GM12878 (cell line): ENCODE results near the gene ZFTA. TPM values are rescaled to one million over a fixed set of nuclear protein-coding genes. Genes with fewer than 3 reads are reported as not detected.

Experiments used
- ATAC-seq: fragments of 200-7000 bp; cut with Tn5 transposase; 3 replicates; pipeline ENCODE4 v1.9.1; 2020; ENCODE audit warnings: mild to moderate bottlenecking, moderate library complexity
- BruUV-seq: library from RNA; stranded (reverse); fragments of 400-500 nt; replicated peaks from 2 replicates; lab custom pipeline; 2021; lab: Mats Ljungman, UMichigan
- CTCF ChIA-PET: fragments of 300-600 bp; sonication (Branson Sonifier 250); formaldehyde crosslinking; extraction: SDS; loops from one replicate; lab custom pipeline; 2021; ENCODE audit warnings: inconsistent platforms; lab: Yijun Ruan, JAX
- POLR2A ChIA-PET: fragments of 350-600 bp; formaldehyde crosslinking; extraction: SDS; loops from one replicate; lab custom pipeline; 2021; ENCODE audit warnings: inconsistent platforms; lab: Charles Lee
- RAD21 ChIA-PET: fragments of 300-600 bp; sonication (Branson Sonifier 250); formaldehyde crosslinking; loops from one replicate; lab custom pipeline; 2023; ENCODE audit warnings: antibody characterized with exemption; ENCODE audit not compliant: unreplicated experiment; lab: Charles Lee
- SMC1A ChIA-PET: fragments of 300-600 bp; sonication (Branson Sonifier 250); formaldehyde crosslinking; loops from one replicate; lab custom pipeline; 2023; ENCODE audit not compliant: unreplicated experiment, uncharacterized antibody; lab: Charles Lee
- DNase-seq: peaks from one replicate; pipeline ENCODE4 v3.0.0-alpha.2; 2011; ENCODE audit warnings: low read depth, low spot score
- FAIRE-seq: peaks from 3 replicates; lab custom pipeline; 2011; peaks lifted over from hg19 to GRCh38; lab: Jason Lieb, UNC
- H2AFZ ChIP-seq: 2 replicates; pipeline ENCODE4 v1.6.0; 2011; ENCODE audit warnings: low read depth, low read length, control low read depth; ENCODE audit not compliant: control insufficient read depth
- H3K27ac ChIP-seq: 2 replicates; pipeline ENCODE4 v1.5.1; 2011; ENCODE audit warnings: control low read depth; ENCODE audit not compliant: control insufficient read depth, insufficient read depth
- H3K27me3 ChIP-seq, 2 experiments: replicated peaks in 1 of 2; 2 replicates each; pipeline versions ENCODE4 v1.6.0 to v1.6.1; 2011; ENCODE audit warnings: low read length in 1 of 2; ENCODE audit not compliant: control insufficient read depth in 2 of 2, insufficient read depth in 2 of 2
- H3K36me3 ChIP-seq, 2 experiments: 2 replicates each; pipeline ENCODE4 v1.5.1; 2011; ENCODE audit warnings: low read length in 1 of 2; ENCODE audit not compliant: control insufficient read depth in 2 of 2, insufficient read depth in 2 of 2
- H3K4me1 ChIP-seq: 2 replicates; pipeline ENCODE4 v1.6.1; 2011; ENCODE audit warnings: mild to moderate bottlenecking, low read length, moderate library complexity, mixed read lengths; ENCODE audit not compliant: control insufficient read depth, insufficient read depth
- H3K4me2 ChIP-seq: 2 replicates; pipeline ENCODE4 v1.6.0; 2011; ENCODE audit warnings: control low read depth; ENCODE audit not compliant: control insufficient read depth, insufficient read depth
- H3K4me3 ChIP-seq: fragments of 200-600 bp; sonication (generic); 2 replicates; pipeline ENCODE4 v1.5.1; 2016
- H3K79me2 ChIP-seq: 2 replicates; pipeline ENCODE4 v1.6.0; 2011; ENCODE audit warnings: low read length; ENCODE audit not compliant: control insufficient read depth, insufficient read depth
- H3K9ac ChIP-seq: 2 replicates; pipeline ENCODE4 v1.8.0; 2011; ENCODE audit warnings: low read length, control low read depth, mixed read lengths; ENCODE audit not compliant: control insufficient read depth, insufficient read depth
- H3K9me3 ChIP-seq: replicated peaks from 3 replicates; pipeline ENCODE4 v1.5.1; 2011; ENCODE audit warnings: mild to moderate bottlenecking, low read length; ENCODE audit not compliant: control insufficient read depth, insufficient read depth
- H4K20me1 ChIP-seq: 2 replicates; pipeline ENCODE4 v1.6.0; 2011; ENCODE audit not compliant: control insufficient read depth, insufficient read depth
- E2F4 ChIP-seq: IDR thresholded peaks from 2 replicates; pipeline ENCODE4 v1.6.1; 2012; ENCODE audit warnings: low read depth, low read length, improper control_type of control experiment
- IRF4 ChIP-seq: IDR thresholded peaks from 2 replicates; pipeline ENCODE4 v1.6.1; 2011; ENCODE audit warnings: low read depth, low read length
- POLR2AphosphoS5 ChIP-seq: IDR thresholded peaks from 2 replicates; pipeline ENCODE4 v1.6.1; 2011; ENCODE audit warnings: mild to moderate bottlenecking, low read length, inconsistent platforms
- POU2F2 ChIP-seq: IDR thresholded peaks from 3 replicates; pipeline ENCODE4 v1.6.1; 2011; ENCODE audit warnings: low read depth, mild to moderate bottlenecking, low read length, borderline replicate concordance
- SUZ12 ChIP-seq: fragments of 200-600 bp; sonication (generic); IDR thresholded peaks from one replicate; pipeline ENCODE4 v1.6.1; 2018; ENCODE audit warnings: antibody characterized with exemption, mild to moderate bottlenecking; ENCODE audit not compliant: unreplicated experiment
- WGBS: methylation state at CpG from one replicate; pipeline ENCODE4 v1.1.6; 2016; ENCODE audit warnings: low lambda C conversion rate; ENCODE audit not compliant: insufficient replicate concordance, insufficient coverage; ENCODE audit errors: missing lambda C conversion rate; 5-methylcytosine and 5-hydroxymethylcytosine counted together
- in situ Hi-C: fragments of 300-500 bp; cut with MboI; formaldehyde crosslinking; loops from 9 replicates; pipeline ENCODE4 v1.14.3; 2018; ENCODE audit warnings: mixed read lengths
- intact Hi-C: fragments of 100-400 bp; cut with micrococcal nuclease; formaldehyde crosslinking; loops from one replicate; pipeline ENCODE4 v1.14.2; 2022; ENCODE audit not compliant: unreplicated experiment
- polyA plus RNA-seq, 11 experiments: library from polyadenylated mRNA; depleted of rRNA in 4 of 11; unstranded in 6 of 11; stranded (reverse) in 5 of 11; fragments of >200 nt; fragmentation: Nextera tagmentation in 4 of 11; fragmentation: Illumina TruSeq in 1 of 11; extraction: Ambion mirVana in 4 of 11; extraction: Trizol in 1 of 11; gene quantifications; 1 replicate in 1 of 11; 2 replicates in 10 of 11; pipeline versions ENCODE4 v1.2.1 to v1.2.3, GENCODE V29; 2011 to 2016; ENCODE audit warnings: inconsistent platforms in 2 of 11, missing spikeins in 2 of 11, low read depth in 1 of 11
- total RNA-seq, 4 experiments: library from RNA; depleted of rRNA in 3 of 4; stranded (reverse); fragments of >200 nt in 3 of 4; fragmentation: Illumina TruSeq in 1 of 4; extraction: Trizol in 1 of 4; gene quantifications; 2 replicates each; pipeline versions ENCODE4 v1.2.1 to v1.2.3, GENCODE V29; 2013 to 2021
- TF ChIP-seq, protein P1 (sequence below): fragments of 450-650 bp; formaldehyde crosslinking; IDR thresholded peaks from 2 replicates; pipeline ENCODE4 v1.5.0; 2022; ENCODE audit warnings: mild to moderate bottlenecking, missing genetic modification characterization

ZFTA gene
- total and polyA plus RNA-seq, 10 of the 15 experiments (the other 5 are each of a cell fraction or from before 2014, with no cell fraction given): 0.39 to 7.9 (median 2.2) TPM

- TF ChIP-seq, protein P1, sequence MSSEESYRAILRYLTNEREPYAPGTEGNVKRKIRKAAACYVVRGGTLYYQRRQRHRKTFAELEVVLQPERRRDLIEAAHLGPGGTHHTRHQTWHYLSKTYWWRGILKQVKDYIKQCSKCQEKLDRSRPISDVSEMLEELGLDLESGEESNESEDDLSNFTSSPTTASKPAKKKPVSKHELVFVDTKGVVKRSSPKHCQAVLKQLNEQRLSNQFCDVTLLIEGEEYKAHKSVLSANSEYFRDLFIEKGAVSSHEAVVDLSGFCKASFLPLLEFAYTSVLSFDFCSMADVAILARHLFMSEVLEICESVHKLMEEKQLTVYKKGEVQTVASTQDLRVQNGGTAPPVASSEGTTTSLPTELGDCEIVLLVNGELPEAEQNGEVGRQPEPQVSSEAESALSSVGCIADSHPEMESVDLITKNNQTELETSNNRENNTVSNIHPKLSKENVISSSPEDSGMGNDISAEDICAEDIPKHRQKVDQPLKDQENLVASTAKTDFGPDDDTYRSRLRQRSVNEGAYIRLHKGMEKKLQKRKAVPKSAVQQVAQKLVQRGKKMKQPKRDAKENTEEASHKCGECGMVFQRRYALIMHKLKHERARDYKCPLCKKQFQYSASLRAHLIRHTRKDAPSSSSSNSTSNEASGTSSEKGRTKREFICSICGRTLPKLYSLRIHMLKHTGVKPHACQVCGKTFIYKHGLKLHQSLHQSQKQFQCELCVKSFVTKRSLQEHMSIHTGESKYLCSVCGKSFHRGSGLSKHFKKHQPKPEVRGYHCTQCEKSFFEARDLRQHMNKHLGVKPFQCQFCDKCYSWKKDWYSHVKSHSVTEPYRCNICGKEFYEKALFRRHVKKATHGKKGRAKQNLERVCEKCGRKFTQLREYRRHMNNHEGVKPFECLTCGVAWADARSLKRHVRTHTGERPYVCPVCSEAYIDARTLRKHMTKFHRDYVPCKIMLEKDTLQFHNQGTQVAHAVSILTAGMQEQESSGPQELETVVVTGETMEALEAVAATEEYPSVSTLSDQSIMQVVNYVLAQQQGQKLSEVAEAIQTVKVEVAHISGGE: no peak
- no peak for TF ChIP-seq IRF4
- TF ChIP-seq E2F4: no peak
Observed at GRCh38 chr11:63816166-63816565, 47.6 kb upstream of the ZFTA start (continued).

DNA sequence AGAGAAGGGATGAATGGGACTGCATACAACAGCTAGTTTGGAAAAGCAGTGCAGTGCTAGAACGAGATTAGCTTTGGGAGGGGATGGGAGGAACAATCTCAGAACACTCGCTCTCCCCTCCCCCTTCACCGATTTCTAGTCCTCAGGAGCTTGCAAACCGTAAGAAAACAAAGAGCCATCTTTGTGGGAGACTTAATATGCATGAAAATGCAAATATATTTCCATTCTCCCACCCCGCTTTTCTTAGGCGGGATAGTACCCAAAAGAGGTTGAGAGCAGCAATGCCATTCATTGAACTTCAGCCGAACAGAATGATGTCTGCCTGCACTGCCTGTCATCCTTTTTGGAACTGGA lies 45.8 kb upstream of the ZFTA start:
- ATAC-seq (peak; percentile 13), FAIRE-seq (no peak), DNase-seq (no peak)
- in situ Hi-C loops: no loop called here
- RAD21 ChIA-PET: interaction anchor here (1.3 kb wide), 1 partner anchor 24 kb away, joined by 8 read pairs; the partner anchor contains the start of gene MARK2
- TF ChIP-seq POU2F2 (peak; percentile 85; the same call in 2 of the 3 replicates), POLR2AphosphoS5 (peak; percentile 22; the same call in 1 of the 2 replicates), SUZ12 (no peak)
- no TSS peak for BruUV-seq
- WGBS: 0% methylated on average over 7 of the region's 7 CpGs
- Histone ChIP-seq H3K27me3 (no peaks in the 10 kb centered on the region), H3K4me1 (peaks cover 7% of the 10 kb centered on the region; the same call in 1 of the 2 replicates), H3K4me2 (peak overlapping the region; percentile 66), H4K20me1 (peaks cover 4% of the 10 kb centered on the region; the same call in 1 of the 2 replicates), H3K9me3 (no peaks in the 10 kb centered on the region), H3K4me3 (peak overlapping the region; percentile 73), H3K36me3 (peaks cover 12 to 19% of the 10 kb centered on the region in 2 experiments), H3K9ac (peak overlapping the region; percentile 74), H3K79me2 (peaks cover 32% of the 10 kb centered on the region), H3K27ac (peak overlapping the region; percentile 83), H2AFZ (peak overlapping the region; percentile 9; the same call in 1 of the 2 replicates)
- POLR2A ChIA-PET: interaction anchor here (1.0 kb wide), 2 partner anchors 14 to 24 kb away, joined by 3 to 4 read pairs; partner anchors contain the start of gene MARK2
- SMC1A ChIA-PET: interaction anchor here (1.1 kb wide), 1 partner anchor 23 kb away, joined by 3 read pairs; no protein-coding TSS in a partner anchor
- intact Hi-C loops: no loop called here
- CTCF ChIA-PET: interaction anchor here (1.1 kb wide), 1 partner anchor 58 kb away, joined by 3 read pairs; no protein-coding TSS in a partner anchor
